Activated T-cell treated with anti-CD3 and anti-CD28 coated beads, Interleukin-2, amount 50 U/mL, for 24 hours (primary cell): ENCODE data around the gene TMEM121.
A peak's percentile ranks its signal among the peaks of the same experiment; 100 is the strongest.
"Not testable (repeated sequence)": the region's sequence is repeated elsewhere in the genome, so short reads cannot be mapped to it uniquely, and the experiment has no call there.

ENCODE experiments used
- DNase-seq: peaks from one replicate; pipeline ENCODE4 v3.0.0-alpha.2; 2020
- H3K27ac Mint-ChIP-seq: 2 replicates; pipeline ENCODE4 v1.8.0; 2020; ENCODE audit warnings: mild to moderate bottlenecking, mixed read lengths
- H3K27me3 Mint-ChIP-seq: 2 replicates; pipeline ENCODE4 v1.8.0; 2020; ENCODE audit warnings: mixed read lengths
- H3K36me3 Mint-ChIP-seq: 2 replicates; pipeline ENCODE4 v1.8.0; 2020; ENCODE audit warnings: low read depth, mixed read lengths
- H3K4me1 Mint-ChIP-seq: 2 replicates; pipeline ENCODE4 v1.8.0; 2020; ENCODE audit warnings: low read depth, mixed read lengths
- H3K4me3 Mint-ChIP-seq: 2 replicates; pipeline ENCODE4 v1.8.0; 2020; ENCODE audit warnings: mild to moderate bottlenecking, moderate library complexity, mixed read lengths
- H3K9me3 Mint-ChIP-seq: 2 replicates; pipeline ENCODE4 v1.8.0; 2020; ENCODE audit warnings: mixed read lengths

The TMEM121 gene

GRCh38 chr14:105568859-105569766 is 42.7 kb downstream of the TMEM121 start:
- no peak for DNase-seq
- peaks cover 8% of the 10 kb centered on the region for H3K9me3 Mint-ChIP-seq
- H3K27ac Mint-ChIP-seq, result no peak overlapping the region
- no peak overlapping the region for H3K4me3 Mint-ChIP-seq
- no peaks in the 10 kb centered on the region for H3K4me1 Mint-ChIP-seq
- H3K36me3 Mint-ChIP-seq, result no peaks in the 10 kb centered on the region
- H3K27me3 Mint-ChIP-seq, result no peaks in the 10 kb centered on the region

GRCh38 chr14:105570482-105570881 is 44.1 kb downstream of the TMEM121 start:
- no peaks in the 10 kb centered on the region for H3K27me3 Mint-ChIP-seq
- H3K4me3 Mint-ChIP-seq, result no peak overlapping the region
- H3K4me1 Mint-ChIP-seq, result no peaks in the 10 kb centered on the region
- H3K9me3 Mint-ChIP-seq, result peaks cover 8% of the 10 kb centered on the region
- no peak overlapping the region for H3K27ac Mint-ChIP-seq
- no peak for DNase-seq
- no peaks in the 10 kb centered on the region for H3K36me3 Mint-ChIP-seq

- not testable (repeated sequence) for DNase-seq, H3K4me3 Mint-ChIP-seq, H3K9me3 Mint-ChIP-seq, H3K27me3 Mint-ChIP-seq, H3K36me3 Mint-ChIP-seq, H3K27ac Mint-ChIP-seq, H3K4me1 Mint-ChIP-seq
Observed at GRCh38 chr14:105571181-105571951, 45.0 kb downstream of the TMEM121 start.

- H3K9me3 Mint-ChIP-seq, DNase-seq, H3K27me3 Mint-ChIP-seq, H3K4me3 Mint-ChIP-seq, H3K4me1 Mint-ChIP-seq, H3K36me3 Mint-ChIP-seq, H3K27ac Mint-ChIP-seq: not testable (repeated sequence)
Observed at GRCh38 chr14:105572063-105572462, 45.7 kb downstream of the TMEM121 start.

- H3K9me3 Mint-ChIP-seq, H3K27me3 Mint-ChIP-seq, H3K4me3 Mint-ChIP-seq, H3K27ac Mint-ChIP-seq, H3K36me3 Mint-ChIP-seq, H3K4me1 Mint-ChIP-seq: not testable (repeated sequence)
- peak; percentile 15 for DNase-seq
Observed at GRCh38 chr14:105573841-105574240, 47.5 kb downstream of the TMEM121 start.

- H3K4me1 Mint-ChIP-seq, H3K36me3 Mint-ChIP-seq: not testable (repeated sequence)
Observed at GRCh38 chr14:105574411-105574810, 48.0 kb downstream of the TMEM121 start.

GRCh38 chr14:105575016-105575700 is 48.8 kb downstream of the TMEM121 start:
- not testable (repeated sequence) for H3K27ac Mint-ChIP-seq, H3K4me1 Mint-ChIP-seq, H3K4me3 Mint-ChIP-seq, H3K36me3 Mint-ChIP-seq, H3K9me3 Mint-ChIP-seq, H3K27me3 Mint-ChIP-seq
- DNase-seq, result peak; percentile 9

More at GRCh38 chr14:105574411-105574810, 48.0 kb downstream of the TMEM121 start:
- H3K27ac Mint-ChIP-seq, DNase-seq, H3K4me3 Mint-ChIP-seq, H3K27me3 Mint-ChIP-seq, H3K9me3 Mint-ChIP-seq: not testable (repeated sequence)

GRCh38 chr14:105576525-105577088 is 50.2 kb downstream of the TMEM121 start:
- Mint-ChIP-seq H3K27ac (no peak overlapping the region), H3K27me3 (no peaks in the 10 kb centered on the region), H3K36me3 (no peaks in the 10 kb centered on the region), H3K4me1 (no peaks in the 10 kb centered on the region), H3K4me3 (no peak overlapping the region), H3K9me3 (no peaks in the 10 kb centered on the region)
- no peak for DNase-seq

- no peaks in the 10 kb centered on the region for H3K36me3 Mint-ChIP-seq
- no peaks in the 10 kb centered on the region for H3K9me3 Mint-ChIP-seq
- no peak overlapping the region for H3K27ac Mint-ChIP-seq
- H3K4me1 Mint-ChIP-seq, result no peaks in the 10 kb centered on the region
- no peak overlapping the region for H3K4me3 Mint-ChIP-seq
- DNase-seq, result peak; percentile 22
- H3K27me3 Mint-ChIP-seq, result no peaks in the 10 kb centered on the region
Observed at GRCh38 chr14:105577314-105577861, 51.0 kb downstream of the TMEM121 start.

GRCh38 chr14:105578070-105578469 is 51.7 kb downstream of the TMEM121 start:
- Mint-ChIP-seq H3K4me1 (no peaks in the 10 kb centered on the region), H3K4me3 (no peak overlapping the region), H3K27ac (peak overlapping the region; percentile 9), H3K36me3 (no peaks in the 10 kb centered on the region), H3K27me3 (no peaks in the 10 kb centered on the region), H3K9me3 (no peaks in the 10 kb centered on the region)
- DNase-seq, result no peak

- not testable (repeated sequence) for H3K36me3 Mint-ChIP-seq, DNase-seq, H3K9me3 Mint-ChIP-seq, H3K27me3 Mint-ChIP-seq, H3K4me3 Mint-ChIP-seq, H3K4me1 Mint-ChIP-seq, H3K27ac Mint-ChIP-seq
Observed at GRCh38 chr14:105579221-105579620, 52.8 kb downstream of the TMEM121 start.
